Right atrium auricular region (tissue), 2 donors: ENCODE data around the gene EBI3. TPM values are rescaled to one million over a fixed set of nuclear protein-coding genes. Genes with fewer than 3 reads are reported as not detected.
"Not testable (repeated sequence)": the region's sequence is repeated elsewhere in the genome, so short reads cannot be mapped to it uniquely, and the experiment has no call there.

Source experiments
- DNase-seq: peaks from one replicate; pipeline ENCODE4 v3.0.0-alpha.2; 2019; ENCODE audit warnings: low spot score
- H3K27ac ChIP-seq, 2 donors: fragments of 200-600 bp; sonication (generic); 1 replicate in 1 of 2; 2 replicates in 1 of 2; pipeline ENCODE4 v1.5.1; 2016 to 2019
- H3K27me3 ChIP-seq, 2 donors: fragments of 200-600 bp; sonication (generic); one replicate each; pipeline versions ENCODE4 v1.5.1 to v1.6.0; 2017 to 2019
- H3K36me3 ChIP-seq: fragments of 200-600 bp; sonication (generic); one replicate; pipeline ENCODE4 v1.5.1; 2016
- H3K4me1 ChIP-seq, 2 donors: fragments of 200-600 bp; sonication (generic); one replicate each; pipeline versions ENCODE4 v1.5.1 to v1.6.0; 2017 to 2019
- H3K4me3 ChIP-seq, 2 donors: fragments of 200-600 bp; sonication (generic); 1 replicate in 1 of 2; 2 replicates in 1 of 2; pipeline ENCODE4 v1.5.1; 2017 to 2019; ENCODE audit warnings: mild to moderate bottlenecking in 1 of 2, moderate library complexity in 1 of 2
- H3K9me3 ChIP-seq, 2 donors: fragments of 200-600 bp; sonication (generic); one replicate each; pipeline ENCODE4 v1.5.1; 2019
- CTCF ChIP-seq, 2 donors: fragments of 200-600 bp; sonication (generic); IDR thresholded peaks; one replicate each; pipeline ENCODE4 v1.5.1; 2019; ENCODE audit warnings: antibody characterized with exemption in 2 of 2
- total RNA-seq, 2 donors: library from RNA; depleted of rRNA; stranded (reverse); fragments of >200 nt; gene quantifications; one replicate each; pipeline ENCODE4 v1.1.0, GENCODE V29; 2016

Gene EBI3
- total RNA-seq, 2 donors from 2014 or later = 1.7 to 2.6 TPM

GRCh38 chr19:4217429-4218264 lies 11.7 kb upstream of the EBI3 start:
- Histone ChIP-seq H3K27me3 (no peaks in the 10 kb centered on the region), H3K9me3 (no peaks in the 10 kb centered on the region), H3K36me3 (no peaks in the 10 kb centered on the region), H3K4me3 (no peak overlapping the region), H3K4me1 (no peaks in the 10 kb centered on the region), H3K27ac (no peak overlapping the region)
- no peak for TF ChIP-seq CTCF (IDR thresholded peaks at IDR 0.05)
- no peak for DNase-seq

DNA sequence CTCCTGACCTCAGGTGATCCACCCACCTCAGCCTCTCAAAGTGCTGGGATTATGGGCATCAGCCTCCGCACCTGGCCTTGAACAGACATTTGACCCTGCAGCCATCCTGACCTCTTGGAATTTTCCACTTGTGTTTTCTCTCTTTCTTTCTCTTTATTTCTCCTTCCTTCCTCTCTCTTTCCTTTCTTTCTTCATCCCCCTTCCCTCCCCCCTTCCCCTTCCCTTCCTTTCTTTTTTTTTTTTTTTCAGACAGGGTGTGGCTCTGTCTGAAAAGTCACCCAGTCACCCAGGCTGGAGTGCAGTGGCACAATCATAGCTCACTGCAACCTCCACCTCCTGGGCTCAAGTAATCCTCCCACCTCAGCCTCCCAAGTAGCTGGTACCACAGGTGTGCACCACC lies 10.8 kb upstream of the EBI3 start:
- not testable (repeated sequence) for H3K4me3 ChIP-seq, DNase-seq, H3K27ac ChIP-seq, H3K4me1 ChIP-seq, H3K36me3 ChIP-seq, H3K9me3 ChIP-seq, H3K27me3 ChIP-seq

GRCh38 chr19:4220188-4220587 lies 9.1 kb upstream of the EBI3 start:
- H3K27me3 ChIP-seq = no peaks in the 10 kb centered on the region

DNA sequence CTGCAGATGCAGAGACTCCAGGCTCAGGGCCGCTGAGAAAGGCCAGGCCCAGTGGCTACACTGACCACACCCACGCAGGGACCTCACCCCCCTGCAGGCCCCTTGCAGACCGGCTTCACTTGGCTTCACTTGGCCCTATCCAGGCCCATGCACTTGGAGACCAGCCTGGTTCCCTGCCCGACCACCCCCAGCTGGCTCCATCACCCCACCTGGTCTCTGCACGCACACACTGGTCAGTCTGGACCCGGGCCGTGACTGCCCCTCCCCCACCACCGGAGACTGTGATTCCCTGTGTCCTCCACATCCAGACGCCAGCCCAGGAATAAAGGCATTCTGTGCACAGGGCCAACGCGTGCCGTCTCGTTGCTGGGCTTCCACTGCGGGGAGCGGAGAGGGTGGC lies 4.9 kb upstream of the EBI3 start:
- Histone ChIP-seq H3K27me3 (peaks cover 0 to 3% of the 10 kb centered on the region in 2 donors), H3K27ac (no peak overlapping the region), H3K9me3 (no peaks in the 10 kb centered on the region), H3K4me3 (no peak overlapping the region), H3K4me1 (peaks cover 0 to 5% of the 10 kb centered on the region in 2 donors), H3K36me3 (no peaks in the 10 kb centered on the region)
- DNase-seq = no peak
- TF ChIP-seq CTCF (IDR thresholded peaks at IDR 0.05) = no peak

More at GRCh38 chr19:4220188-4220587, 9.1 kb upstream of the EBI3 start:
- Histone ChIP-seq H3K36me3 (no peaks in the 10 kb centered on the region), H3K9me3 (no peaks in the 10 kb centered on the region), H3K27ac (no peak overlapping the region), H3K4me3 (no peak overlapping the region), H3K4me1 (no peaks in the 10 kb centered on the region)
- no peak for TF ChIP-seq CTCF (IDR thresholded peaks at IDR 0.05)
- DNase-seq = no peak

- H3K36me3 ChIP-seq = no peaks in the 10 kb centered on the region
- H3K27me3 ChIP-seq = peaks cover 0 to 3% of the 10 kb centered on the region in 2 donors
- no peak overlapping the region for H3K4me3 ChIP-seq
- no peak for TF ChIP-seq CTCF (IDR thresholded peaks at IDR 0.05)
- H3K9me3 ChIP-seq = no peaks in the 10 kb centered on the region
- DNase-seq = no peak
- peaks cover 0 to 6% of the 10 kb centered on the region in 2 donors for H3K4me1 ChIP-seq
- H3K27ac ChIP-seq = no peak overlapping the region
Observed at GRCh38 chr19:4225885-4226284, 3.4 kb upstream of the EBI3 start.

DNA sequence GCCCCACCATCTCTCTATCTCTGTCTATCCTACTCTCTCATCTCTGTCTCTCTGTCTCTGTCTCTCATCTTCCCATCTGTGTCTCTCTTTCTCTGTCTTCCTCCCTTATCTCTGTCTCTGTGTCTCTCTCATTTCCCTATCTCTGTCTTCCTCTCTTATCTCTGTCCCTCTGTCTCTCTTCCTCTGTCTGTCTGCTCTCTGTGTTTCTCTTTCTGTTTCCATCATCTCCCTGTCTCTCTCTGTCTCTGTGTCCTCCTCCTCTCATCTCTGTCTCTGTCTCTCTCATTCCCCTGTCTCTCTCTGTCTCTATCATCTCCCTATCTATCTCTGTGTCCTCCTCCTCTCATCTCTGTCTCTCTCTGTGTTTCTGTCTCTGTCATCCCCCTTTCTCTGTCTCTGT lies 1.6 kb upstream of the EBI3 start:
- no peak for TF ChIP-seq CTCF (IDR thresholded peaks at IDR 0.05)
- Histone ChIP-seq H3K4me1 (peaks cover 0 to 6% of the 10 kb centered on the region in 2 donors), H3K27me3 (peaks cover 0 to 3% of the 10 kb centered on the region in 2 donors), H3K27ac (no peak overlapping the region), H3K9me3 (no peaks in the 10 kb centered on the region), H3K4me3 (no peak overlapping the region), H3K36me3 (no peaks in the 10 kb centered on the region)
- DNase-seq = no peak
